Superior temporal gyrus (tissue), 1 donor: Measurements from ENCODE around the gene ISCA2.

Experiments used
- DNase-seq: peaks from one replicate; pipeline ENCODE4 v3.0.0-alpha.2; 2016; ENCODE audit errors: extremely low spot score

ISCA2 gene

GRCh38 chr14:74482571-74482970 is 11.0 kb upstream of the ISCA2 start:
- DNase-seq = no peak

DNA sequence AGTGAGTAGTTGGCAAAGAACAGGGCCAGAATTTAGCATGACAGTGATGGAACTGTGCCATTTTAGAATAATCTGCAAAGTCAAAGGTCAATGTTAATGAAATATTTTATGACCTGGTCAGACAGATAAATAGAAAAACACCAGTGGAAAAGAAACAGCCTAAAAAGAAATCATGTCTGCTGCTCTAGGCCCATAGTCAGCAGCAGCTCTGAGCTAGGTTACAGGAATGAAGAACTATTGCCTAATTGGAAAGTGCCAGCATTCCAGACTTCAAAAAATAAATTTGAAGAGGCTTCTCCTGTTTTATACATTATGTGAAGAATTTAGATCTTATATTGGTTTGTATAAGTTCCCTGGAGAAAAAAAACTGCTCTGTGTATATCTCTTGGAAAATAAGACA is 10.2 kb upstream of the ISCA2 start:
- DNase-seq = no peak

- DNase-seq = no peak
Observed at GRCh38 chr14:74486164-74486563, 7.4 kb upstream of the ISCA2 start.

GRCh38 chr14:74488786-74489397 is 4.7 kb upstream of the ISCA2 start:
- DNase-seq = no peak

- no peak for DNase-seq
Observed at GRCh38 chr14:74490486-74490885, 3.1 kb upstream of the ISCA2 start.

DNA sequence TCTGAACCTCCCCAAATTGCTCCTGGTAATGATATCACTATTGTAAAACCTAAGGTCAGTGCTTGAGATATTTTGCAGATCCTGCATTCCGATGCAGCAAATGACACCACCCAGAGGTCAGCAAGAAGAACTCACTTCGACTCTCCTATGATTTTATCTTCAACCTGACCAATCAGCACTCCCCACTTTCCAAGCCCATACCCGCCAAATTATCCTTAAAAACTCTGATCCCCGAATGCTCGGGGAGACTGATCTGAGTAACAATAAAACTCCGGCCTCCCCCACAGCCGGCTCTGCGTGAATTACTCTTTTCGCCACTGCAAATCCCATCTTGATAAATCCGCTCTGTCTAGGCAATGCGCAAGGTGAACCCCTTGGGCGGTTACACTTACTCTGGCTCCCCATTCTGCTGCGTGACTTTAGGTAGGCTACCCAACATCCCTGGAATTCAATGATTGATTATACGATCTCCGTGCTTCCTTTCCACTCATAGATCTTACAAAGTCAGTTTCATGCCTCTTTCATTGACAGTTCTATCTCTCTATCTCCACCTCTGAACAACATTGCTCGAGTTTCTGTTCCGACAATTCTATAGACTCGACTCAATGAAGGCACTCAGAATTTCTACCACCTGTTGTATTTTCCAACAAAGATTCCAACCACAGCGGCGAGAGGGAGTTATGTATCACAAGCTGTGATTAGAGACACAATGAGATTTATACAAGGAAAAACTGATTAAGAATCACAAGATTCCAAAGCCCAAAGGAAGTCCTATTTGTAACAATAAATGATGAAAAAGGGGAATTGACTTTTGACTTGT is 1.4 kb upstream of the ISCA2 start:
- no peak for DNase-seq

DNA sequence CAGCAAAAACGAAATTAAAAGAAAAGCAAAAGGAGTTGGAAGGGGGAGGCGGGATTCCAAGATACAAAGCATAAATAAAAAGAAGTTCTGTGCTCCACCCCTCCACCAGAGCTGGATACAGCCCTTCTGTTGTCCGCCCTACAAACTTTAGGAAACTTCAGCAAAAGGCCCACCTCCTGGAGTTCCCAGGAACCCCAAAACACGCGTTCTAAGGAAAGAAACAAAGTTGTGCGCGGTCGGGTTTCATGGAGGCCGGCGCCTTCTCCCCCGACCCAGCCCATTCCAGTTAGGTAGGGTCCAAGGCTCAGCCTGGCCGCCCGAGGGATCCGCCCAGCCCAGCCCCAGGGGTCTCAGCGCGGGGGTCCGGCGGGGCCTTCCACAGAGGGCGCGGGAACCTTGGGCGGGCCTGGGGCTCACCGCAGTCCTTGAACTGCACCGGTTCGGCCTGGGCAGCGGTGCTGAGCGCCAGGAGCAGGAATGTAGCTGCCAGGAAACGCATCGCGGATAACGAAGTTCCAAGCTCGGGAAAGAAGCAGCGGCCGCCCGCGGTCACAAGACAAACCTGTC is 706 bp upstream of the ISCA2 start, which contains the start of gene NPC2:
Gene NPC2, minus strand, starts transcription at position 530 of the 567 bp plus-strand sequence. Its CDS starts 31 bp downstream, at position 499.
- DNase-seq = no peak

- no peak for DNase-seq
Observed at GRCh38 chr14:74495356-74495755, 1.8 kb downstream of the ISCA2 start.

DNA sequence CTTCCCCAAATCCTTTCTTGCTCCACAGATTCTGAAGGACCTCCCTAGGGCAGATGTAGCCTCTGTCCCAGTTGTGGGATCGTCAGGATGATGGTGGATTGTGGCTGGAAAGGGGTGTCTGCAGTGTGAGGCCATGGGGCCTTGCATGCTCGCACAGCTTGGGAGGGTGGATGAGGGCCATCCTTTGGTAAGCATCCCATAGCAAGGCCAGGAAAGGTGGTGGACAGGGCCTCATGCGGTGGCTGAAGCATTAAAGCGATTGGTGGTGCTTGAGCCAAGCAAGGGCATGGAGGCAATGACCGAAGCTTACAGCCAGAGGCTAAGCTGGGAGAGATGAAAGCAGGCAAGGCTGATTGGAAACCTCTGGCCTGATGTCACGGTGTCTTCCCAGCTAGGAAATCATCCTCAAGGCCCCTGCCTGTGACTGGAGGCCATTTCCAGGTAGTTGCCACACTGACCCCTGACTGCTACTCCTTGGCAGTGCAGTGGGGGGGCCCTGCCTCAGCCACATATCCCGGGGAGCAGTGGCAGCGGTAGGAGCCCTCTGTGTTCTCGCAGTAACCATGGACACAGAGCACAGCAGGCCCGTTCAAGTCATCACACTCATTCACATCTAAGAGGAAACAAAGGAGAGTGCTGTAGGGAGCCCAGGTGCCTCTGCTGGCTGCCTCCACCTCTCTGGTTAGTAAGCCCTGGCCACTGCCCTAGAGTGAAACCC is 7.0 kb downstream of the ISCA2 start:
- no peak for DNase-seq

DNA sequence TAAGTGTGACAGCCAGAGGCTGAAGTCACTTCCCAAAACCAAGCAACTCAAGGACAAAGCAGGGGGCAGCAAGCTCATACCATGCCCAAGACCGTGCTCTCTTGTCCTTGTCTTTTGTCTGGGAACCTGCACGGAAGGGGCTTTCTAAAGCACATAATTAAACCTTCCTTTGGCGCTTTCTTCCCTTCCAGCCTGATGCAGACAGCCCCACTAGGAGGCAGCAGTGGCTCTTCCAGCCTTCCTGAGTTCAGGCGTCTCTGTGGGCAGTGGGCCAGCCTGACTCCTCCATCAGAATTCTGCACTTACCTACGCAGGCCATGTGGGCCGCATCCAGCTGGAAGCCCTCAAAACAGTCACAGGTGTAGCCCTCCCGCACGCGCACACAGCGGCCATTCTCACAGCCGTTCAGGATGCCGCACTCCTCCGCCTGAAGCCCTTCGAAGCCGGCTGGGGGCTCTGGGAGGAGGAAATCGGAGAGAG is 7.6 kb downstream of the ISCA2 start:
- DNase-seq = peak; percentile 78

DNA sequence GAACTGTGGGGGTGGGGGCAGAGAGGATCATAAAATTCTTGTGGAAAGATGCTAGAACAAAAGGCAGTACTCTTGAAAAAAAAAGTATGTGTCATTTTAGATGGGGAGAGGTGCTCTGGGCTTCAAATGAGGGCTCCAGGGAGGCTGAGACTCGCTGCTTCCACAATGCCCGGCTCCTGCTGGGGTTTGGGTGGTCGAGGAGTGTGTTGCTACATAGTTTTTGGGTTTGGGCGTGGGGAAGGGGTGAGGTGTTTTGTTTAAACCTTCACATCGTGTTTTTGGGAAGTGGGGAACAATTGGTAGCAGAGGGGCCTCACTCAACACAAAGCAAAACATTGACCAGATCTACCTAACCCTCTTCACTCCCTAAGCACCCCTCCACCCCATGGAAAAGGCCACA is 8.1 kb downstream of the ISCA2 start:
- DNase-seq = no peak

GRCh38 chr14:74502236-74503019 is 8.9 kb downstream of the ISCA2 start:
- DNase-seq = peak; percentile 56

GRCh38 chr14:74503291-74503937 is 9.8 kb downstream of the ISCA2 start:
- no peak for DNase-seq

DNA sequence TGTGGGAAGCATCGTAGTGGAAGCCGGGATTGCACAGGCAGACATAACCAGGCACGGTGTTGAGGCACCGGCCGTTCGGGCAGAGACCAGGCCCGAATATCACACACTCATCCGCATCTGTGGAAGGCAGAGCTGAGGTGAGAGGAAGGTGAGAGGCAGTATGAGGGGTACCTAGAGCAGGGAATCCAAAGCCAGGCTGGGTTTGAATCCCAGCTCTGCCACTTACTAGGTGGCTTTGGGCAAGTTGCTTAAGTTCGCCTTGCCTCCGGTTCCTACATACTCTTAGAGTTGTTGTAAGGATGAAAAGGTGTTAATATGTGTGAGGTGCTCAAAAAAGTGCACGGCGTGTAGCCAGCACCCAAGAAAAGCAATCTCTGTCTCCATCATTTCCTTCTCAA is 10.4 kb downstream of the ISCA2 start:
- DNase-seq = no peak

GRCh38 chr14:74504412-74504811 is 10.8 kb downstream of the ISCA2 start:
- DNase-seq = no peak

GRCh38 chr14:74504874-74505720 is 11.5 kb downstream of the ISCA2 start:
- no peak for DNase-seq

- DNase-seq = no peak
Observed at GRCh38 chr14:74505831-74506230, 12.3 kb downstream of the ISCA2 start.

GRCh38 chr14:74506411-74506851 is 12.9 kb downstream of the ISCA2 start:
- DNase-seq = no peak

DNA sequence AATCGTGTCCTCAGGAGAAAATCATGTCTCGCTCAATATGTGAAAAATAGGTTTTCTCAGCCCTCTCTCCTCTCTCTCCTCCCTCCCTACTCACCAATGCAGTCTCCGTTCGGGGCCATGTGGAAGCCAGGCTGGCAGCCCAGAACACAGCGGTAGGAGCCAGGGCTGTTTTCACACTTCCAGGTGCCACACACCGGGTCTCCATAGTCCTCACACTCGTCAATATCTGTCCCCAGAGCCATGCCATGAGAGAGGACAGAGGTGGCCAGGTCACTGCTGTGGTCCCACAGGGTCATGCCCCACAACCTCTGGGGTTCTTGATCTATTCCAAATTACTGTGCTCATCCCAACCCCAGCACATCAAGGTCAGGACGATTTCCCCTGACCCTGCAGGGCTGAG is 13.5 kb downstream of the ISCA2 start:
- DNase-seq = no peak

GRCh38 chr14:74507840-74508239 is 14.3 kb downstream of the ISCA2 start:
- no peak for DNase-seq
